Activated naive CD4-positive, alpha-beta T cell treated with anti-CD3 and anti-CD28 coated beads, Interleukin-2, amount 50 U/mL, for 72 hours (primary cell): ENCODE measurements around the gene AIG1. TPM values are rescaled to one million over a fixed set of nuclear protein-coding genes. Genes with fewer than 3 reads are reported as not detected.
A peak's percentile ranks its signal among the peaks of the same experiment; 100 is the strongest.
"Not testable (repeated sequence)": the region's sequence is repeated elsewhere in the genome, so short reads cannot be mapped to it uniquely, and the experiment has no call there.

Experiments used
- ATAC-seq, 2 donors: fragments of 150-1000 bp; cut with Tn5 transposase; 2 replicates each; pipeline ENCODE4 v1.10.0; 2021; ENCODE audit warnings: mild to moderate bottlenecking in 2 of 2, moderate library complexity in 2 of 2
- DNase-seq, 2 donors: peaks; one replicate each; pipeline ENCODE4 v3.0.0; 2021 to 2022; ENCODE audit warnings: low spot score in 2 of 2
- H3K27ac Mint-ChIP-seq, 2 donors: one replicate each; pipeline ENCODE4 v1.8.0; 2022; ENCODE audit warnings: mild to moderate bottlenecking in 2 of 2, mixed read lengths in 2 of 2
- H3K36me3 Mint-ChIP-seq, 2 donors: one replicate each; pipeline ENCODE4 v1.8.0; 2022; ENCODE audit warnings: mixed read lengths in 2 of 2
- H3K9me3 Mint-ChIP-seq, 2 donors: one replicate each; pipeline ENCODE4 v1.8.0; 2022; ENCODE audit warnings: mixed read lengths in 2 of 2
- total RNA-seq, 2 donors: library from RNA; stranded (reverse); gene quantifications; one replicate each; pipeline ENCODE4 v1.2.3, GENCODE V29; 2022

AIG1 gene
- total RNA-seq, 2 donors from 2014 or later = 15.5 to 34.8 TPM

DNA sequence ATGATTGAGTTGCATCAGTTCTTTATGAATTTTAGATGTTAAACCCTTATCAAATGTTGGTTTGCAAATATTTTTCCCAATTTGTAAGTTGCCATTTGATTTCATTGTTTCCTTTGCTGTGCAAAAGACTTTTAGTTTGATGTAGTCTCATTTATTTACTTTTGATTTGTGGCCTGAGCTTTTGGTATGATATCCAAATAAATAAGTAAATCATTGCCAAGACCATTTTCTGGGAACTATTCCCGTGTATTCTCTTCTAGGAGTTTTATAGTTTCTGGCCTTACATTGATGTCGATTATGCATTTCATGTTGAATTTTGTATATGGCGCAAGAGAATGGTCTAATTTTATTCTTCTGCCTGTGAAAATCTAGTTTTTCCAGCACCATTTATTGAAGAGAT is 13.4 kb downstream of the AIG1 start:
- ATAC-seq (no peak), DNase-seq (no peak)
- peaks cover 7 to 13% of the 10 kb centered on the region in 2 donors for H3K9me3 Mint-ChIP-seq
- peaks cover 14 to 22% of the 10 kb centered on the region in 2 donors for H3K36me3 Mint-ChIP-seq
- H3K27ac Mint-ChIP-seq = no peak overlapping the region

DNA sequence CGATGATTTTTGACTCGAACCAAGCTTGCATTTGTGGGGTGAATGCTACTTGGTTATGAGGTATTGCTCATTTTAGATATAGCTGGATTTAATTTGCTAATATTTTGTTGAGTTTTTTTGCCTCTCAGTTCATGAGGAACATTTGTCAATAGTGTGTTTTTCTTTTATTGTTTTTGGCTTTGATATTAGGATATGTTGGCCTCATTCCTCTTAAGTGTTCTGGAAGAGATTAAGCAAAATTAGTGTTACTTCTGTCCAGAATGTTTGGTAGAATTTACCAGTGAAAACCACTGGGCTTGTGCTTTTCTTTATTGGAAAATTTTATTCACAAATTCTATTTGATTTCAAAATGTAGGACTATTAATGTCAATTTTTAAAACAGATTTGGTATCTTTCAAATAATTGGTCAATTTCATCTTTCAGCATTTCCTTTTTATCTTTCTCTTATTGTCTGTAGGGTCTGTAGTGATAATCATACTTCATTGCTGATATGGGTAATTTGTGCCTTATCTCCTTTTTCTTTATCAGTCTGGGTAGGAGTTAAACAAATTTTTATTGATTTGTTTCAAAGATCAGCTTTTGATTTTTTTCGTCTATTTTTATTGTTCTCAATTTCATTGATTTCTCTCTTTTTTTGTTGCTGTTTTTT is 14.1 kb downstream of the AIG1 start:
- Mint-ChIP-seq H3K36me3 (peaks cover 14 to 22% of the 10 kb centered on the region in 2 donors), H3K9me3 (peaks cover 7 to 13% of the 10 kb centered on the region in 2 donors), H3K27ac (no peak overlapping the region)
- DNase-seq (no peak), ATAC-seq (no peak)

DNA sequence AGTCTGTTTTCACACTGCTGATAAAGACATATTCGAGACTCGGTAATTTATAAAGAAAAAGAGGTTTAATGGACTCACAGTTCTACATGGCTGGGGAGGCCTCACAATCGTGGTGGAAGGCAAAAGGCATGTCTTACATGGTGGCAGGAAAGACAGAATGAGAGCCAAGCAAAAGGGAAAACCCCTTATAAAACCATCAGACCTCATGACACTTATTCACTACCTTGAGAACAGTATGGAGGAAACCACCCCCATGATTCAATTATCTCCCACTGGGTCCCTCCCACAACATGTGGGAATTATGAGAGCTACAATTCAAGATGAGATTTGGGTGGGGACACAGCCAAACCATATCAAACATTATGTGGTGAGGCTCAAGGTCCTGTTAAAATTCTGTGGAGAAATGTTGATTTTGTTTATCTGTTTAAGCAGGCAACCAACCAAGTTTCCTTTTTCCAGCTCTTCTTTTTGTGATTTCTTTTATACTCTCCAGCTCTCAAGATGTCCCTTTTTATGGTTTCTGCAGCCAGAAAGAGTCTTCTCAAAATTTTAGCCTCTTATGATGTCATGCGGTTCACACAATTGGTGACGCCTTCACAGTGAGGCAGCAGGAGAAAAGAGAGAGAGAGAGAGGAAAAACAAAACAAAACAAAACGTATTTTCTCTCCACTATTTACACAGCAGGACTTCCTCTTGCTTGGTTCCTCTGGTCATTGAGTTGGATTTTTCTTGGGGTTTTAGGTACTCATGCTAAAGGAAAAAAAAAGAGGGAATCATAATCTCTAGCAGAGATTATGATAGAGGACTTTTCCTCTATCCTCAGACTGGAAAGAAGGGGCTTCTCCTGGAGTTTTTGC is 18.0 kb downstream of the AIG1 start:
- ATAC-seq (peak in 1 of 2 donors; percentile 59), DNase-seq (no peak)
- H3K9me3 Mint-ChIP-seq = peaks cover 4 to 14% of the 10 kb centered on the region in 2 donors
- H3K27ac Mint-ChIP-seq = no peak overlapping the region
- H3K36me3 Mint-ChIP-seq = peaks cover 14 to 25% of the 10 kb centered on the region in 2 donors

DNA sequence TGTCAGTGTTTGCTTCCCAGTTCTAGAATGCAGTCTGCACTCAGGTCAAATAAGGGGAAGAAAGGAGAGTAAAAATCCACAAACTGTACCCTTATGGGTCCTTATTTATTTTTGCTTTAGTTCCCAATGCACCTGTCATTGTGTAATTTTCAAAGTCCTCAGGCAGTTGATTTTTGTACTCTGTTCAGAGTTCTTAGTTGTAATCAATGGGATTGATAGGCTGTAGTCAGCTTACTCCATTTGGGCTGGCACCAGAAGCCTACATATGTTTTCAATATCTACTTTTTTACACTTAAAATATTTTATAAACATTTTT is 18.6 kb downstream of the AIG1 start:
- ATAC-seq (no peak), DNase-seq (no peak)
- Mint-ChIP-seq H3K9me3 (peaks cover 3 to 14% of the 10 kb centered on the region in 2 donors), H3K27ac (no peak overlapping the region), H3K36me3 (peaks cover 12 to 19% of the 10 kb centered on the region in 2 donors)

DNA sequence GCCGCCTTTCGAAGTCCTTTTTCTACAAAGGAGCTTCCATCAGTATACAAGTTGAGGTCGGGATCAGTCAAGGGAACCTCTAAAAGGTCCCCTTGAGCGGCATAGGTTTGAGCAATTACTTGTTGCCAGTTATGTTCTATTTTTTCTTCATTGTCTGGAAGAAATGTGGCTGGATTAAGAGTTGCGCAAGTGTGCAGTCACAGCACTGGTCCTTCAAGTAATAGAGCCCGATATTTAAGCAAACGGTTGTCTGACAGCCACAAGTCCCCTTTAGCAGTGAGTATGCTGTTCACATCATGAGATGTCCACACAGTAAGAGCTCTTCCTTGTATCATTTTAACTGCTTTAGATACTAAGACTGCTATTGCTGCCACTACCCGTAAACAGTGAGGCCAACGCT is 21.6 kb downstream of the AIG1 start:
- H3K9me3 Mint-ChIP-seq = peaks cover 0 to 10% of the 10 kb centered on the region in 2 donors
- DNase-seq, H3K27ac Mint-ChIP-seq, ATAC-seq: not testable (repeated sequence)
- peaks cover 0 to 14% of the 10 kb centered on the region in 2 donors for H3K36me3 Mint-ChIP-seq

DNA sequence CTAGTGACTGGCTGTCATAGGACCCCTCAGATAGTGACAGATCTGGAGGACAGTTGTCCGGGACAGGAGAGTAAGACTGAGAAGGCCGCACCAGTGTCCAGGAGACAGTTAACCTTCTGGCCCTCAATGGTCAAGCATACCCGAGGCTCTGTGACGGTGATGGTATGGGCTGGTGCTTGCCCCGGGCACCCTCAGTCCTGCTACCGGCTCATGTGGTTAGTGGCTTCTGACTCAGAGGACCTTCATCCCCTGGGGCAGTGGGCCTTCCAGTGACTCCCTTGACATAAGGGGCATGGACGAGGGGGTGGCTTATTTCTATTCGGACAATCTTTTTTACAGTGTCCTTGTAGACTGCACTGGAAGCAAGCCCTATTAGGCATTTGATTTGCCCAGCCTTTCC is 23.3 kb downstream of the AIG1 start:
- peaks cover 0 to 12% of the 10 kb centered on the region in 2 donors for H3K9me3 Mint-ChIP-seq
- peaks cover 0 to 22% of the 10 kb centered on the region in 2 donors for H3K36me3 Mint-ChIP-seq
- not testable (repeated sequence) for DNase-seq, ATAC-seq, H3K27ac Mint-ChIP-seq

DNA sequence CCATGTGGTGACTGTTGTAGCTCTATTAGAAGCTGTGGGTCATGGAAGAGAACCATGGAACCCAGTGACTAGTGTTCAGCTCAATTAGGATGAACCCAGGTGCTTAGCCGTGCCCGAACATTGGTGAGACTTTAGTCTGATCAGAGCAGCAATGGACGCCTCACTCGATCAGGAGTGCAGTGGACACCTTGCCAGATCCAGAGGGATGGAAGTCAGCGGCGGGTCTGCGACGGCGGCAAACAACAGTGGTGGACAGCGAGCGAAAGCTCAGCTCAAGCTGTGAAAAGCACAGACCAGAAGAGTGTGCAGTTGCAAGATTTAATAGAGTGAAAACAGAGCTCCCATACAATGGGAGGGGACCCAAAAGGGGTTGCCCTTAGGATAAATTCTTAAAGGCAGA is 26.6 kb downstream of the AIG1 start:
- H3K27ac Mint-ChIP-seq, H3K9me3 Mint-ChIP-seq, DNase-seq, ATAC-seq: not testable (repeated sequence)
- H3K36me3 Mint-ChIP-seq = peaks cover 0 to 15% of the 10 kb centered on the region in 2 donors

DNA sequence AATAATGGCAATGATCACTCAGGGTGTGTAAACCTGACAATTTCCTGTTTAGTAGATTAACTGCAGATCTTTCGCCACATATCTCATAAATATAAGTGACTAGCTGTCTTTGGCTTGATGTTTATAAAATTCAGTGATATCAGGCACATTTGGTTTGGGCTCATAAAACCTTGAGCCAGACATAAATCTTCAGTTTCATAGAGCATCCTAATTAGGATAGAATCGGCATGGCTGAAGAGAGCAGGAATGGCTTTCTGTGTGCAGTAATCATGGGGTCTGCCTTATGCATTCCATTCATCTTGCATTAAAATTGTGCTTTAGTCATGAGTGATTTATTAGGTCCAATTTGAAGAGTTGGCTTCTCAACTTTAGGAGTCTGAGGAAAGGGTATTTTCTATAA is 27.2 kb downstream of the AIG1 start:
- DNase-seq = no peak
- no peak for ATAC-seq
- Mint-ChIP-seq H3K9me3 (peaks cover 0 to 7% of the 10 kb centered on the region in 2 donors), H3K27ac (no peak overlapping the region), H3K36me3 (peaks cover 0 to 15% of the 10 kb centered on the region in 2 donors)

DNA sequence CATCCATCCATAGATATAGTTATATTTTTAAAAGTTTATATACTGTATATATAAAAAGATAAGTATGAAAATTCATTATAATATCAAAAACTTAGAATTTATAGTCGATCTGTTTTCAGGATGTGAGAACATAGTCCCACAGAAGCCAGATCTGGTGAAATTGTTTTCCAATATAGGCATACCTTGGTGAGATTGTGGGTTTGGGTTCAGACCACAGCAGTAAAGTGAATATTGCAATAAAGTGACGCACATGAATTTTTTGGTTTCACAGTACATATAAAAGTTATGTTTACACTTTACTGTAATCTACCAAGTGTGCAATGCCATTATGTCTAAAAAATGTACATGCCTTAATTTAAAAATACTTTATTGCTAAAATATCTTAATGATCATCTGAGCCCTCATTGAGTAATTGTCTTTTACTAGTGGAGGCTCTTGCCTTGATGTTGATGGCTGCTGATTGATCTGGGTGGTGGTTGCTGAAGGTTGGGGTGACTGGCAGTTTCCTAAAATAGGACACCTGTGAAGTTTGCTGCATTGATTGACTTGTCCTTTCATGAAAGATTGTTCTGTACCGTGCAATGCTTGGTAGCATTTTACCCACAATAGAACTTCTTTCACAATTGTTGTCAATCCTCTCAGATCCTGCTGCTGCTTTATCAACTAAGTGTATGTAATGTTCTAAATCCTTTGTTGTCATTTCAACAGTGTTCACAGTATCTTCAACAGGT is 29.8 kb downstream of the AIG1 start:
- ATAC-seq = peak in 1 of 2 donors; percentile 98
- peaks cover 0 to 13% of the 10 kb centered on the region in 2 donors for H3K9me3 Mint-ChIP-seq
- H3K36me3 Mint-ChIP-seq = peaks cover 0 to 26% of the 10 kb centered on the region in 2 donors
- DNase-seq = peak in 1 of 2 donors; percentile 15
- H3K27ac Mint-ChIP-seq = no peak overlapping the region

DNA sequence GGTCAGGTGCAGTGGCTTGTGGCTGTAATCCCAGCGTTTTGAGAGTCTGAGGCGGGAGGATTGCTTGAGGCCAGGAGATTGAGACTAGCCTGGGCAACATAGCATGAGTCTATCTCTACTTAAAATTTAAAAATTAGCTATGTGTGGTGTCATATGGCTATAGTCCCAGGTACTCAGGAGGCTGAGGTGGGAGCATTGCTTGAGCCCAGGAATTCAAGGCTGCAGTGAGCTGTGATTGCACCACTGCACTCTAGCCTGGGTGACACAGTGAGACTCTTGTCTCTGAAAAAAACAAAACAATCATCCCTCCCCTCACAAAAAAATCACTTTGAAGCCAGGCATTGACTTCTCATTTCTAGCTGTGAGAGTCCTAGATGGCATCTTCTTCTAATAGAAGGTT is 32.1 kb downstream of the AIG1 start:
- H3K36me3 Mint-ChIP-seq = peaks cover 0 to 15% of the 10 kb centered on the region in 2 donors
- DNase-seq (no peak), ATAC-seq (no peak)
- no peak overlapping the region for H3K27ac Mint-ChIP-seq
- H3K9me3 Mint-ChIP-seq = peaks cover 0 to 7% of the 10 kb centered on the region in 2 donors

DNA sequence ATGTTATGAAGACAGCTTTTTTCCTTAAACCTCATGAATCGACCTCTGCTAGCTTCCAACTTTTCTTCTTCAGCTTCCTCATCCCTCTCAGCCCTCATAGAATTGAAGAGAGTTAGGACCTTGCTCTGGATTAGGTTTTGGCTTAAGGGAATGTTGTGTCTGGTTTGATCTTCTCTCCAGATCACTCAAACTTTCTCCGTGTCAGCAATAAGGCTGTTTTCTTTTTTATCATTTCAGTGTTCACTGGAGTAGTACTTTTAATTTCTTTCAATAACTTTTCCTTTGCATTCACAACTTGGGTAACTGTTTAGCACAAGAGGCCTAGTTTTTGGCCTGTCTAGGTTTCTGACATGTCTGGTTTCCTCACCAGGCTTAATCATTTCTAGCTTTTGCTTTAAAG is 32.6 kb downstream of the AIG1 start:
- no peak for DNase-seq
- ATAC-seq = no peak
- peaks cover 0 to 11% of the 10 kb centered on the region in 2 donors for H3K36me3 Mint-ChIP-seq

DNA sequence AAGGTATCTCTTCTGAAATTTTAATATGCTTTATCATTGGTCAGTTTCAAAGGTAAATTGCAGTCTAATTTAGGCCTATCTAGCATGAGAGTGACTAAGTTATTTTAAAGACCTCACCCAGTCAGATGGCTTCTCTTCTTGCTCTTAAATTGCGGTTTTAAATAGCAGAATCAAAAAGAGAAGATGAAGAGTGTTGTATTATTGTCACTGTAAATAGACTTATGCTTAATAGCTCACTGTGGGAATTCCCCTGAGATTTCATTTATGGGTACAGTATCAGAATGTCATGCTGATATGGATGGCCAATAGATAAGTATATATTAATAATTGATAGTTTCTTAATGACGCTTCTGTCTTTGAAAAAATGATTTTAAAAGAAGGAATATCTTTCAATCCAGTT is 35.7 kb downstream of the AIG1 start:
- DNase-seq (no peak), ATAC-seq (no peak)
- H3K36me3 Mint-ChIP-seq = peaks cover 0 to 11% of the 10 kb centered on the region in 2 donors
- no peak overlapping the region for H3K27ac Mint-ChIP-seq
- peaks cover 0 to 11% of the 10 kb centered on the region in 2 donors for H3K9me3 Mint-ChIP-seq

More for the DNA sequence above, 32.6 kb downstream of the AIG1 start:
- Mint-ChIP-seq H3K27ac (no peak overlapping the region), H3K9me3 (peaks cover 0 to 7% of the 10 kb centered on the region in 2 donors)

DNA sequence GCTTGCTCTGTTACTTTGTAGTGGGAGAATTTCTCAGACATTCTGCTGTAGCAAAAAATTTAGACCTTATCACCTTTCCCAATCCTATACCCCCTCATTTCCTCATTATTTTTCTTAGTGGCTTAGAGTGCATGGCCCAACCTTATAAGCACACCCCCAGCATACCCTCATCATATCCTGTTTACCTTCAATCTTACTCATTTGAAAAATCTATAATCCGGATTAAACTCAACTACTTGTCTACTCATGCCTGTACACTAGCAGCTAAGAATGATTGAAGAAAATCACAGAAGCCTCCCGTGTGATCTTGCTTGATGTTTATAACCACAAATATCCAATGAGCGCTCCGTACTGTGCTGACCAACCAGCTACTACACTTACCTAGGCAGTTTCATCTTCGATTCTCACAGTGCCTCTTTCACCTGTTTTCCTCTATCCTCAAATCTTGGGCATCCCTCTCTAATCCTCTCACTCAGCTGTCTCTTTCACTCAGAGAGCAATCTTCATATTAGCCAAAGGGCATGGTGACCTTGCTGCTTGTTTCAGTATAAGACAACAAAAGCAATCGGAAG is 36.6 kb downstream of the AIG1 start:
- H3K27ac Mint-ChIP-seq = no peak overlapping the region
- peaks cover 0 to 13% of the 10 kb centered on the region in 2 donors for H3K9me3 Mint-ChIP-seq
- H3K36me3 Mint-ChIP-seq = peaks cover 0 to 11% of the 10 kb centered on the region in 2 donors
- peak; percentile 67 to 89 for ATAC-seq
- no peak for DNase-seq

DNA sequence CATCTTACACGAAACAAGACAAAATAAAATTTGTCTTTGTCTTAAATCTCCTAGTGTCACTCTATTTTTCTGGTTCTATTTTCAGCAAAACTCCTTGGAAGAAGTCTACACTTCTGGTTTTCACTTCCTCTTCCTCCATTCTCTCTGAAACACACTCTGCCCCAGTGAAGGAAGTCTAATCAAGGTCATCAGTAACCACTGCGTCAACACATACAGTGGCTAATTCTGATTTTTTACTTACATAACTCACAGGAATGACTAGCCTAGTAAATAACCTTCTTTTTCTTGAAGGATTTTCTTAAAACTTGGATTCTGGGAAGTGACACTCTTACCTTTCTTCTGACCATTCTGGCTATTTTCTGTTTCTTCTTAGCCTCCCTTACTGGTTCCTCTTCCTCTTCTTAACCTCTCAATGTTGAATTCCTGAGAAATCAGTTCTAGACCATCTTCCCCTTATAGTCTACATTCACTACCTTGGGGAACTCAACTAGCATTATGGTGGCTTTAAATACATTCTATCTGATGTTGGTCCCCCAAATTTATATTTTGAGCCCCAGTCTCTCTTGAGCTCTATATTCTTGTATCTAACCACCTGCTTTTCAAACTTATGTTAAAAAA is 37.5 kb downstream of the AIG1 start:
- no peak overlapping the region for H3K27ac Mint-ChIP-seq
- peaks cover 0 to 9% of the 10 kb centered on the region in 2 donors for H3K36me3 Mint-ChIP-seq
- no peak for ATAC-seq
- peaks cover 0 to 12% of the 10 kb centered on the region in 2 donors for H3K9me3 Mint-ChIP-seq
- DNase-seq = no peak

DNA sequence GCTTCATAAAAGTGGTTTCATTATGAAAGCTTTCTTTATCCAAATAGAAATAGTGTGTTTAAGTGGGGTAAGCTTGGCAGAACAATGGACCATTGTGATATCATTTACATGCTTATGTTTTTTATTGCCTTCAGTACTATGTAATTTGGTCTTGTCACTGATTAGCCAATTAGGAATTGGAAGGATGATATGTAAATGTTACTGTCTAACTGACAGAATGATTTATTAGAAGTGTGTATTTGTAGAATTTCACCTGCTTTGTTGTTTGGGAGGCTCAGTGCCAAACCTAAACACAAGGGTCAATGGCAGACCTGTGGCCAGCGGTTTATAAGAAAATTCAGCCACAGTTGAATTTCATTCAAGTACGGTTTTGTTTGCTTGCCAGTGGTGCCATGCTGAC is 39.0 kb downstream of the AIG1 start:
- Mint-ChIP-seq H3K36me3 (peaks cover 0 to 6% of the 10 kb centered on the region in 2 donors), H3K9me3 (peaks cover 0 to 6% of the 10 kb centered on the region in 2 donors), H3K27ac (no peak overlapping the region)
- ATAC-seq = no peak
- no peak for DNase-seq

DNA sequence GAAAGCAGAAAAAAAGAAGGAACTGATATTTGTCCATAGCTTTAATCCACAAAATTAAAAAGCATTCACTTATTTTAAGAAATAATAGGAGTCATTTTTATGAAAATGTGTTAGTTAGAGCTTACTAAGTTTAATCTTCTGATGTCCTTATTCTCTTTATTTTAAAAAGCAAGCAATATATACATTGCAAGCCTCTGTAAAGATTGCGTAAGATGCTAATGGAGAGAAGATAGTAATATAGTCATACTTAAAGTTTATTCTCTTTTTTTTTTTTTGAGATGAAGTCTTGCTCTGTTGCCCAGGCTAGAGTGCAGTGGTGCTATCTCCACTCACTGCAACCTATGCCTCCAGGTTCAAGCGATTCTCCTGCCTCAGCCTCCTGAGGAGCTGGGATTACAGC is 39.7 kb downstream of the AIG1 start:
- Mint-ChIP-seq H3K36me3 (peaks cover 0 to 7% of the 10 kb centered on the region in 2 donors), H3K9me3 (peaks cover 0 to 6% of the 10 kb centered on the region in 2 donors), H3K27ac (no peak overlapping the region)
- DNase-seq = no peak
- no peak for ATAC-seq
